ENCODE results near the gene GRIK1. TPM values are rescaled to one million over a fixed set of nuclear protein-coding genes. Genes with fewer than 3 reads are reported as not detected.

Gene GRIK1
- total RNA-seq, 2 donors from 2014 or later: not detected

DNA sequence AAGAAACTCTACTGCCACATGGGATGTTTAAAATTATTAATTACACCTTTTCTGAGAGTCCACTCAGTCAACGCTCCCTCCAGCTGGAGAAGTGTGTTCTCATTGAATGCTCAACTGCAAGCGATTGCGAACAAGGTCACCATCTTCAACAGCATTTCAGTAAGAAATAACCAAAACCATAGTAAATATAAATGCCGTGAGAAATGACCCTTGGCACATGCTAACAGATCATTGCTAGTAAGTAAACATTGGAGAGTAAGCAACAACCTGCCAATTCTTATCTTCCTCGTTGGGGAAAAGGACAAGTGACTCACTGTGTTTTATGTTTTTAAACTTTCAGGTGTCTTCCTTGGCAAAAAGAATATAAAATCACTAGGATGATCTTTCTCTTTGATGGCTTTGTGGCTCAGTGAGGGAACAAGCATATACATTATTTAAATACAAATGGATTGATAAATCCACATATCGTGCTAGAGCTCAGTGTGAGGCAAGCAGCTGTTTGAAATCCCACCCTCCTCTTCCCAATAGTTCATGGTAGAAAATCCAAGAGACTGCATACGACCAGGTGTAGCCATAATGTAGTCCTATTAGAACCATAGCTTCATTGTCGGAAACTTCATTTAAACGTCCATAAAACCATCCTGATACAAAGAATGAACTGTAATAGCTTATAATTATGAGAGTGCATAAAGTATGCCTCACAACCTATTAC, 214.6 kb downstream of the GRIK1 start:
- no peaks in the 10 kb centered on the region for H3K4me1 Mint-ChIP-seq (ENCODE audit: low read depth in 2 of 2)
- DNase-seq (ENCODE audit: low spot score) (no peak), ATAC-seq (no peak)
- H3K27me3 Mint-ChIP-seq: no peaks in the 10 kb centered on the region
- no peak overlapping the region for H3K4me3 Mint-ChIP-seq
- H3K36me3 Mint-ChIP-seq: no peaks in the 10 kb centered on the region
- no peak overlapping the region for H3K27ac Mint-ChIP-seq
- H3K9me3 Mint-ChIP-seq: peaks cover 10% of the 10 kb centered on the region

DNA sequence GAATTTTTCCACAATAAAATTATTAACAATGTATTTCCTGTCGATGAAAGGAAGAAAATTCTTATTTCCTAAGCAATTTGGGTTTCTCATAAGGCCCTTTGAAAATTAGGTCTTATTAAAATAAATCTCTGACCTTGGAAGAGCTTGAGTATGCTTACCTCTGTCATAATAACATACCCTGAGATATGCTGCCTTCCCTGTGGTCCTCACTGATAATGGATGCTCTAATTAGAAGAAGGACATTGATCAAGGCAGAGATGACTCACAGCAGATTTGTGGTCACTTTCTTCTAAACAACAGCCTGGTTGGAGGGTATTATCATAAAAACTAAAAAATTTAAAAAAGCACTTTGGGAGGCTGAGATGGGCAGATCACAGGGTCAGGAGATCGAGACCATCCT, 217.8 kb downstream of the GRIK1 start:
- ATAC-seq (no peak), DNase-seq (ENCODE audit: low spot score) (no peak)
- H3K4me1 Mint-ChIP-seq (ENCODE audit: low read depth in 2 of 2): no peaks in the 10 kb centered on the region
- H3K27ac Mint-ChIP-seq: no peak overlapping the region
- no peaks in the 10 kb centered on the region for H3K9me3 Mint-ChIP-seq
- no peaks in the 10 kb centered on the region for H3K36me3 Mint-ChIP-seq
- no peaks in the 10 kb centered on the region for H3K27me3 Mint-ChIP-seq
- H3K4me3 Mint-ChIP-seq: no peak overlapping the region

DNA sequence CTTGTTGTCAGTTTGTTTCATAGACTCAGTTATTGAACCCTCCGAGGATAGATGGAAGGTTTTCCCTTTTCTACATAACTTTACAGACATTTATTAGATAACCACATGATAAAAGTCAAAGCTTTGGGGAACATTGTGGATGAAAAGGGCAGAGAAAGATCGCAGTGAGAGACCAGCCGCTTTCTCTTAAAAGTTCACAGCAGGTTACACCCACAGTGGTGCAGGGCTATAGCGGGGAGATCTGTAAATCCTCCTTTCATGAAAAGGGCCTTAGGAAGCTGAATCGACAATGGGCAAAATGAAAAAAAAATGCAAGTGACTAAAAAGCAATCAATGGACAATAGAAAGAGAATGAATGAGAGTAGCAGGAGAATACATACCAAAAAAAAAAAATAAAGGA, 218.6 kb downstream of the GRIK1 start:
- Mint-ChIP-seq H3K27ac (no peak overlapping the region), H3K27me3 (no peaks in the 10 kb centered on the region), H3K9me3 (peaks cover 4% of the 10 kb centered on the region), H3K4me1 (ENCODE audit: low read depth in 2 of 2) (no peaks in the 10 kb centered on the region), H3K36me3 (no peaks in the 10 kb centered on the region), H3K4me3 (no peak overlapping the region)
- no peak for DNase-seq (ENCODE audit: low spot score)
- ATAC-seq: no peak

DNA sequence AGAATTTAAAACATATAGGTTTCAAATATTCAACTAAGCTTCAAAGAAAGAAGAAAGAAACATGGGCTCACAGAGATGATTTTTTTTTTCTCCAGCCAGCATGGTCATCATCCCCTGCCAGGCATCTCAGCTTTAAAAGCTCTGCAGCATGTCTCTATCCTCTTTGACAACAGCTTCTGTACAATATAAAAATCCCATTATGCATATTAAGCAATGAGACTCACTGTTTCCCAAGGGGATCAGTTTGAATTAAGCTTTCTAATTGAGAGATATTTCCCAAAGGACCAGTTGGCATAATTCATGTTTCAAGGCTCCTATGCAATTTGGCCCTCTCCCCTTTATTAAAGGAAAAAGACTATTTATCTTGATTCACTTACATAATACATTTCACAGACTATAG, 220.3 kb downstream of the GRIK1 start:
- no peak overlapping the region for H3K4me3 Mint-ChIP-seq

DNA sequence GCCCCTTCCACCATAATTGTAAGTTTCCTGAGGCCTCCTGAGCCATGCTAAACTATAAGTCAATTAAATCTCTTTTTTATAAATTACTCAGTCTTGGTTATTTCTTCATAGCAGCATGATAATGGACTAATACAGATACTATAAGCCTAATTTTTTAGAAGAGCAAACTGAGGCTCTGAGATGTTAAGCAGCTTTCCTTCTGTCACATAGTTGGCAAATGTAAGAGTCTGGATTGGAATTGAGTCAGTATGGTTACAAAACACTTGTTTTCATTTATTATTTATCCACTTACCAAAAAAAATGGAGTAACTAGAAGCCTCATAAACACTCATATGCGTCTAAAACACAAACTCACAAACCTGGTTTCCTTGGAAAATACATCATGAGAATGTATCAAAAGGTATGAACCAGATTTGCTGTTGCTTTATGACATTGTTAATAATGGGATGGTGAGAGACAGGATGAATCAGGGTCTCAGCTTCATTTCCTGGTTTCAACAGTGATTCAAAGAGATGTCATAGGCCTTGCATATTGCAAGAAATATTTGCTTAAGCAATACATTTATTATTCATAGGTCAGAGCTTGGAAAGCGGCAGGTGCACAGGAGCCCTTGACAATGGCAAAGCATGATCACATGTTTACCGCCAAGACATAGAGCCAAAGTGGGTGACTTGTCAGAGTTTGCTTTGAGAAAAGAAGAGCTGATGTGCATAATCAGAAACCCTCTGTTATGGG, 221.5 kb downstream of the GRIK1 start:
- no peaks in the 10 kb centered on the region for H3K36me3 Mint-ChIP-seq
- ATAC-seq (no peak), DNase-seq (ENCODE audit: low spot score) (no peak)
- no peak overlapping the region for H3K27ac Mint-ChIP-seq
- H3K9me3 Mint-ChIP-seq: peaks cover 10% of the 10 kb centered on the region
- no peaks in the 10 kb centered on the region for H3K4me1 Mint-ChIP-seq (ENCODE audit: low read depth in 2 of 2)
- H3K27me3 Mint-ChIP-seq: no peaks in the 10 kb centered on the region
- H3K4me3 Mint-ChIP-seq: no peak overlapping the region

More for the DNA sequence above, 220.3 kb downstream of the GRIK1 start:
- H3K4me1 Mint-ChIP-seq (ENCODE audit: low read depth in 2 of 2): no peaks in the 10 kb centered on the region
- ATAC-seq: no peak
- H3K36me3 Mint-ChIP-seq: no peaks in the 10 kb centered on the region
- peaks cover 8% of the 10 kb centered on the region for H3K9me3 Mint-ChIP-seq
- H3K27me3 Mint-ChIP-seq: no peaks in the 10 kb centered on the region
- DNase-seq (ENCODE audit: low spot score): no peak
- no peak overlapping the region for H3K27ac Mint-ChIP-seq

DNA sequence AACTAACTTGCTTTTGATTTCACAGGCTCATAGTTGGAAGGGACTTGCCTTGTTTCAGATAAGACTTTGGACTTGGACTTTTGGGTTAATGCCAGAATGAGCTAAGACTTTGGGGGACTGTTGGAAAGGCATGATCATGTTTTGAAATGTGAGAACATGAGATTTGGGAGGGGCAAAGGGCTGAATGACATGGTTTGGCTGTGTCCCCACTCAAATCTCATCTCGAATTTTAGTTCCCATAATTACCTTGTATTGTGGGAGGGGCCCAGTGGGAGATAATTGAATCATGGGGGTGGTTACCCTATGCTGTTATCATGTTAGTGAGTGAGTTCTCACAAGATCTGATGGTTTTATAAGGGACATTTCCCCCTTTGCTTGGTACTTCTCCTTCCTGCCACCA, 222.1 kb downstream of the GRIK1 start:
- H3K36me3 Mint-ChIP-seq: no peaks in the 10 kb centered on the region
- DNase-seq (ENCODE audit: low spot score): no peak
- ATAC-seq: no peak
- H3K4me1 Mint-ChIP-seq (ENCODE audit: low read depth in 2 of 2): no peaks in the 10 kb centered on the region
- peaks cover 13% of the 10 kb centered on the region for H3K9me3 Mint-ChIP-seq
- H3K27ac Mint-ChIP-seq: no peak overlapping the region
- H3K4me3 Mint-ChIP-seq: no peak overlapping the region
- no peaks in the 10 kb centered on the region for H3K27me3 Mint-ChIP-seq

DNA sequence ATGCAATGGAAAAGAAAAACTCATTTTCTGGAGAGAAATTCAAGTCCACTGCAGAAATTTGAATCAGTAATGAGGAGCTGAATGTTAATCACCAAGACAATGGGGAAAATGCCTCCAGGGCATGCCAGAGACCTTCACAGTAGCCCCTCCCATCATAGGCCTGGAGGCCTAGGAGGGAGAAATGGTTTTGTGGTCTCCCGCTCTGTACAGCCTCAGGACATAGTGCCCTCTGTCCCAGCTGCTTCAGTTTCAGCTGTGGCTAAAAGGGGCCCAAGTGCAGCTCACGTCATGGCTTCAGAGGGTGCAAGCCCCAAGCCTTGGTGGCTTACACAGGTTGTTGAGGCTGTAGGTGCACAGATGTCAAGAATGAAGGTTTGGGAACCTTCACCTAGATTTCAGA, 223.0 kb downstream of the GRIK1 start:
- no peak for DNase-seq (ENCODE audit: low spot score)
- Mint-ChIP-seq H3K4me3 (no peak overlapping the region), H3K4me1 (ENCODE audit: low read depth in 2 of 2) (no peaks in the 10 kb centered on the region), H3K9me3 (peaks cover 14% of the 10 kb centered on the region), H3K27me3 (no peaks in the 10 kb centered on the region), H3K36me3 (no peaks in the 10 kb centered on the region), H3K27ac (no peak overlapping the region)
- ATAC-seq: no peak

DNA sequence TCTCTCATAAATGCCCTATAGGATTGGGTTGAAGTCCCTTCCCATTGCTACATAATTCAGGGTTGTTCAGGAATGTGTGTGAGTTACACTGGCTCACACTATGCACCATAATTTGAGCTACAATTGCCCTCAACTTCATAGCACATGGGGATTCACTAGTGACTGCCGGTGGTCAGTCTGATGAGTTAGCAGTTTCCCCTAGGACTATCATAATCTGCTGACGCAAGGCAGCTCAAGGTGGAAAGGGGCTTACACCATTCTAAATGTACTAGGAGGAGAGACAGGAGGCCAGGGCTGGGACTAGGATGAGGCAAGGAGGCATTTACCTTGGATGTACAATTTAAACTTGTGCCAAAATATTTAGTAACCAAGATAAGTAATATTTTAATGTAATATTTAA, 224.7 kb downstream of the GRIK1 start:
- H3K27me3 Mint-ChIP-seq: no peaks in the 10 kb centered on the region
- DNase-seq (ENCODE audit: low spot score) (no peak), ATAC-seq (no peak)
- no peak overlapping the region for H3K4me3 Mint-ChIP-seq
- no peaks in the 10 kb centered on the region for H3K4me1 Mint-ChIP-seq (ENCODE audit: low read depth in 2 of 2)
- H3K9me3 Mint-ChIP-seq: peaks cover 14% of the 10 kb centered on the region
- no peaks in the 10 kb centered on the region for H3K36me3 Mint-ChIP-seq
- H3K27ac Mint-ChIP-seq: no peak overlapping the region

DNA sequence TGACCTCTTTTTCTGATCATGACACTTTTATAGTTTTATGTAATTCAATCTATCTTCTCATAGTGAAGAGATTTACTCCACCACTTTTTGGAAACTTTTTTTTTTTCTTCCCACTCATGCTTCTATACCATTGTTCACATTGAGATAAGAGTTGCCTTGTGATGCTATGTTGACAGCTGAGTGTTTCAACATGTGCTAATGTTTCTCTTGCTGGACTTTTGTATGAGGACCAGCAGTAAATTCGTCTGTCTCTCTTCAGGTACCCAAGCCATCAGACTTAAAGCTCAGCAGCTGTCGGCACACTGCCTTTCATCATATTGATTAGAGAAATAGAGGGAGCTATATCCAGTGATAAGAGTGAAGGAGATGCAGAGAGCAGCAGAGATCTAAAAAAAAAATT, 227.0 kb downstream of the GRIK1 start:
- ATAC-seq: no peak
- Mint-ChIP-seq H3K36me3 (no peaks in the 10 kb centered on the region), H3K27ac (no peak overlapping the region), H3K4me1 (ENCODE audit: low read depth in 2 of 2) (no peaks in the 10 kb centered on the region), H3K9me3 (peaks cover 14% of the 10 kb centered on the region), H3K4me3 (no peak overlapping the region), H3K27me3 (no peaks in the 10 kb centered on the region)
- no peak for DNase-seq (ENCODE audit: low spot score)

DNA sequence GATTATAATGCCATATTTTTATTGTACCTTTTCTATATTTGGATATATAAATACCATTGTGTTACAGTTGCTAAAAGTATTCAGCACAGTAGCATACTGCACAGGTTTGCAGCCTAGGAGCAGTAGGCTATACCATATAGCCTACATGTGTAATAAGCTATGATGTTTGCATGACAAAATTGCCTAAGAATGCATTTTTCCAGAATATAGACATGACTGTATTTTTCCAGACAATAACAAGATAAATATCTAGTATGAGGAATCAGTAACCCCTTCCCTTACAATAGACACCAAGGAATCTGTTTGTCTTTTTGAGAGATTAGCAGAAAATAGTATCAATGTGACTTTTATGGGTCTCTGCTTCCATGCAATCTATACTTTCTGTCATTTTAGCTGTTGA, 228.6 kb downstream of the GRIK1 start:
- no peaks in the 10 kb centered on the region for H3K4me1 Mint-ChIP-seq (ENCODE audit: low read depth in 2 of 2)
- H3K27ac Mint-ChIP-seq: no peak overlapping the region
- H3K4me3 Mint-ChIP-seq: no peak overlapping the region

DNA sequence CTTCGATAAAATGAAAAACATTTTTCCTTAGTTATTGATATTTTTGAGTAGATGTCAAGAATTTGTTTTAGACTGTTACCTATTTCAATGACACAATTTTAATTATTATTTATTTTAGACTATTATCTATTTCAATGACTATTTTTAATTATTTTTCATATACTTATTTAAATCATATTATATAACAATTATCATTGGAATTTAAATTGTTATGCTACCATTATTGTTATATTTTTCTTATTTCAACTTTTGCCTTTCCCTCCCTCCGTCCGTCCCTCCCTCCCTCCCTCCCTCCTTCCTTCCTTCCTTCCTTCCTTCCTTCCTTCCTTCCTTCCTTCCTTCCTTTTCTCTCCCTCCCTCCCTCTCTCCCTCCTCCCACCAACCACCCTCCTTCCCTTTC, 229.3 kb downstream of the GRIK1 start:
- no peaks in the 10 kb centered on the region for H3K27me3 Mint-ChIP-seq
- no peaks in the 10 kb centered on the region for H3K4me1 Mint-ChIP-seq (ENCODE audit: low read depth in 2 of 2)
- no peak overlapping the region for H3K4me3 Mint-ChIP-seq
- H3K9me3 Mint-ChIP-seq: peaks cover 5% of the 10 kb centered on the region
- H3K27ac Mint-ChIP-seq: no peak overlapping the region
- ATAC-seq (no peak), DNase-seq (ENCODE audit: low spot score) (no peak)
- no peaks in the 10 kb centered on the region for H3K36me3 Mint-ChIP-seq

More for the DNA sequence above, 228.6 kb downstream of the GRIK1 start:
- H3K36me3 Mint-ChIP-seq: no peaks in the 10 kb centered on the region
- no peak for ATAC-seq
- no peaks in the 10 kb centered on the region for H3K27me3 Mint-ChIP-seq
- DNase-seq (ENCODE audit: low spot score): no peak
- H3K9me3 Mint-ChIP-seq: peaks cover 10% of the 10 kb centered on the region

DNA sequence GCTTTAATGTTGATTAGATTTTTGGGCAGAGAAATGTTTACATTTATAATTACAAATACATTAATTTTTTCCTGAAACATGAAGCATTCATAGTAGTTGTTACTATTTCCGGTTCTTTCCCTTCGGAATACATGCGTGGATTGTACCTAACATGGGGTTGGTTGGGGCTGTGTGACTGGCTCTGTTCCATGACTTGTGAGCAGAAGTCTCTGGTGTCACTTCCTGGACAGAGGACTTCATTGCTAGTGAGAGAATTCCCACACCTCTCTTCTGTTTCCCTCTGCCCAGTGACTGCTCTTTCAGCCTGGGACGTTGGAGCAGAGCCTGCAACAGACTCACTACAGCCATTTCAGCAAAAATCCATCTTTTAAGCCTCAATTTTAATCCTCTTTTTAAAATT, 231.4 kb downstream of the GRIK1 start:
- DNase-seq (ENCODE audit: low spot score) (no peak), ATAC-seq (no peak)
- Mint-ChIP-seq H3K4me3 (no peak overlapping the region), H3K4me1 (ENCODE audit: low read depth in 2 of 2) (no peaks in the 10 kb centered on the region), H3K27ac (no peak overlapping the region), H3K9me3 (peaks cover 3% of the 10 kb centered on the region), H3K36me3 (no peaks in the 10 kb centered on the region), H3K27me3 (no peaks in the 10 kb centered on the region)

DNA sequence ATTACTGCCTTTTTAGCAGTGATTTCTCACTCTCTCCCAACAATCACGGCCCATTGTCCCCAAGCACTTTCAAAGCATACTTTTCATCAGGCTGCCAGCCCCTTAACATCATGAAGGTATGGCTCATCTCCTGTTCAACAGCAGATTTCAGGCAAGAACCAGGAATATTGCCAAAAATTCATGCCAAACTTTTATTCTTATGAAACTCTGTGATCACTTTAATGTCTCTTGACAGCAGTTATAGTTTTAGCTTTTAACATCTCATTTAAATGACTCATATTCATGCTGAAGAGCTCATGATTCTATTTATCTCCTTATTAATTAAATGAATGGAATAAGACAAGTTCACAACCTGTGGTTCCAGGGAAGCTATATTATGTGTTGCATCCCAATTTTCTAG, 235.1 kb downstream of the GRIK1 start:
- DNase-seq (ENCODE audit: low spot score) (no peak), ATAC-seq (no peak)
- H3K9me3 Mint-ChIP-seq: peaks cover 8% of the 10 kb centered on the region
- no peaks in the 10 kb centered on the region for H3K36me3 Mint-ChIP-seq
- H3K27ac Mint-ChIP-seq: no peak overlapping the region
- H3K4me1 Mint-ChIP-seq (ENCODE audit: low read depth in 2 of 2): no peaks in the 10 kb centered on the region
- H3K27me3 Mint-ChIP-seq: no peaks in the 10 kb centered on the region
- no peak overlapping the region for H3K4me3 Mint-ChIP-seq

DNA sequence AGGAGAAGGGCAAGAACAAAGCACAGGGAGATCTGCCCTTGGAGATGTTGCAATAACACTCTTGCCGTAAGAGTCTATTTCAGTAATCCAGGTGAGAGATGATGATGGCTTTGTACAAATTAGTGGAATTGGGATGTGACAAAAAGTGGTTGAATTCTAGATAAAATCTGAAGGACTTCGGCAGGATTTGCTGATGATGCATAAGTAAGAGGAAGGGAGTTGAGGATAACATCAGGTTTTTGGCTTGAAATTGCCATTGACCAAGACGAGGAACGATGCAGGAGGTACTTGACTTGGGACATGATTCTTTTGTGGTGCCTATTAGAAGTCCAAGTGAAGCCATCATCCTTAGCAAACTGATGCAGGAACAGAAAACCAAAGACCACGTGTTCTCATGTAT, 238.1 kb downstream of the GRIK1 start:
- Mint-ChIP-seq H3K27ac (no peak overlapping the region), H3K27me3 (no peaks in the 10 kb centered on the region), H3K36me3 (peaks cover 5% of the 10 kb centered on the region), H3K4me1 (ENCODE audit: low read depth in 2 of 2) (no peaks in the 10 kb centered on the region), H3K4me3 (no peak overlapping the region), H3K9me3 (peaks cover 13% of the 10 kb centered on the region)
- ATAC-seq (no peak), DNase-seq (ENCODE audit: low spot score) (no peak)
